Naive B cell (primary cell): Measurements from ENCODE around the gene FILIP1L. TPM values are rescaled to one million over a fixed set of nuclear protein-coding genes. Genes with fewer than 3 reads are reported as not detected.
A peak's percentile ranks its signal among the peaks of the same experiment; 100 is the strongest.

Experiments used
- ATAC-seq, 2 donors: fragments of 150-1000 bp; cut with Tn5 transposase; 2 replicates each; pipeline ENCODE4 v1.10.0; 2021; ENCODE audit warnings: low read depth in 2 of 2, mild to moderate bottlenecking in 2 of 2, moderate library complexity in 2 of 2
- DNase-seq: peaks from one replicate; pipeline ENCODE4 v3.0.0; 2022
- H3K27ac Mint-ChIP-seq, 6 donors: one replicate each; pipeline ENCODE4 v1.8.0; 2020 to 2022; ENCODE audit warnings: mild to moderate bottlenecking in 6 of 6, mixed read lengths in 6 of 6, moderate library complexity in 5 of 6, inconsistent platforms in 2 of 6
- H3K27me3 Mint-ChIP-seq, 3 donors: one replicate each; pipeline ENCODE4 v1.8.0; 2021 to 2022; ENCODE audit warnings: mixed read lengths in 3 of 3, mild to moderate bottlenecking in 1 of 3
- H3K36me3 Mint-ChIP-seq, 2 donors: one replicate each; pipeline ENCODE4 v1.8.0; 2020 to 2022; ENCODE audit warnings: mixed read lengths in 2 of 2, inconsistent platforms in 1 of 2, mild to moderate bottlenecking in 1 of 2
- H3K4me1 Mint-ChIP-seq, 3 donors: one replicate each; pipeline ENCODE4 v1.8.0; 2020 to 2022; ENCODE audit warnings: mixed read lengths in 3 of 3, inconsistent platforms in 1 of 3, mild to moderate bottlenecking in 1 of 3, moderate library complexity in 1 of 3
- H3K4me3 Mint-ChIP-seq, 8 donors: one replicate each; pipeline ENCODE4 v1.8.0; 2020 to 2022; ENCODE audit warnings: mild to moderate bottlenecking in 8 of 8, mixed read lengths in 8 of 8, moderate library complexity in 8 of 8, inconsistent platforms in 2 of 8
- H3K9me3 Mint-ChIP-seq, 7 donors: one replicate each; pipeline ENCODE4 v1.8.0; 2020 to 2022; ENCODE audit warnings: mixed read lengths in 7 of 7, mild to moderate bottlenecking in 5 of 7, inconsistent platforms in 2 of 7, moderate library complexity in 1 of 7
- polyA plus RNA-seq, 6 donors: library from polyadenylated mRNA; unstranded; fragments of 300-500 nt; fragmentation: Illumina TruSeq; gene quantifications; one replicate each; pipeline ENCODE4 v1.2.3, GENCODE V29; 2021; ENCODE audit warnings: low read depth in 6 of 6

Gene FILIP1L
- polyA plus RNA-seq, 6 donors from 2014 or later: 0.29 to 1.2 (median 0.99) TPM; not detected in 1

- Mint-ChIP-seq H3K4me3 (no peak overlapping the region), H3K4me1 (peaks cover 5 to 22% (median 8%) of the 10 kb centered on the region in 3 donors), H3K27me3 (no peaks in the 10 kb centered on the region), H3K36me3 (peaks cover 0 to 6% of the 10 kb centered on the region in 2 donors), H3K9me3 (no peaks in the 10 kb centered on the region), H3K27ac (no peak overlapping the region)
- DNase-seq (no peak), ATAC-seq (no peak)
Measured at GRCh38 chr3:99881121-99881524, 233.2 kb downstream of the FILIP1L start.

DNA sequence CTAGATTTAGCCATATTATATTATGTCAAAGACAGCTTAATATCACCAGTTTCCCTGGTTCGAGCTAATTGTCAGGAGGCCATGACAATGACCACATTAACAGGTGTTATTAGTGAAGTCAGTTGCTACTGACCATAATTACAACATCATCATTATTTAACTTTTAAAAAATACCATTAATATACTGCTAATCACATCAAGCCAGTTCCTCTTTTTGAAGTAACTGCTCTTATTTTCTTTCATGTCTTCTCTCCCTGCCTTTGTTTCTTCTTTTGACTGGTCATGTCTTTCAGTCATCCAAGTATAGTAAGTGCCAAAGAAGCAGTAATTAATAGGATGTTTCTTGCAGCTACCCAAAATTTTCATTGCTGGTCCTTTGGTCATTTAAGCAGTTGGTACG is 235.0 kb downstream of the FILIP1L start:
- Mint-ChIP-seq H3K4me1 (peaks cover 5 to 20% (median 15%) of the 10 kb centered on the region in 3 donors), H3K36me3 (no peaks in the 10 kb centered on the region), H3K27me3 (no peaks in the 10 kb centered on the region), H3K27ac (peak overlapping the region in 1 of 6 donors; percentile 40), H3K4me3 (no peak overlapping the region), H3K9me3 (no peaks in the 10 kb centered on the region)
- no peak for ATAC-seq
- no peak for DNase-seq

GRCh38 chr3:99878005-99878404 is 236.3 kb downstream of the FILIP1L start:
- H3K27ac Mint-ChIP-seq: peak overlapping the region in 3 of 6 donors; percentile 1 to 92 (median 54)
- DNase-seq (no peak), ATAC-seq (no peak)
- no peaks in the 10 kb centered on the region for H3K36me3 Mint-ChIP-seq
- H3K9me3 Mint-ChIP-seq: no peaks in the 10 kb centered on the region
- H3K4me1 Mint-ChIP-seq: peaks cover 5 to 16% (median 15%) of the 10 kb centered on the region in 3 donors
- peak overlapping the region in 1 of 8 donors; percentile 88 for H3K4me3 Mint-ChIP-seq
- no peaks in the 10 kb centered on the region for H3K27me3 Mint-ChIP-seq

DNA sequence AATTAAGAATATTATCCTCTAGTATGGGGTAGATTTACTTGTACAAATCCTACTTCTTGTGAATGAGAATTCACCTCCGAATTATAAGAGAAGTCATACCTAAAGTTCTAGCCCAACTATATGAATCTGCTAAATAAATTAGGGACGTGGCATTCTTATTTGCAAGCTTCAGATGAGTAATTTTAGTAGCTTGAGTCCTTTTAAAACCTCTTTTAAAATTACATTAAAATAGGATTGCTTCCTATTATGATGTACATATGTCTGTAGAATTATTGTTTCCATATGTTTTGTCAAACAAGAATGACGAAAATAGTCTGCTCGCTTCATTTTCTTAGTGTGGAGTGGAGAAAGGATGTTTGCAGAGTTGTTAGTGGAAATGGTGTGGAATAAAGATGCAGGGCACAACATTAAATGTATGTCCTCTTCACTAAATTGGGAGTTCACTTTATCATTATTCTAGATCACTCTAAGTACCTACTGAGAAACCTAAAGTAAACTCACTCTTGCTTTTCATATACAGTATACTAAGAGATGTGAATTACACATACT is 237.2 kb downstream of the FILIP1L start:
- ATAC-seq: no peak

DNA sequence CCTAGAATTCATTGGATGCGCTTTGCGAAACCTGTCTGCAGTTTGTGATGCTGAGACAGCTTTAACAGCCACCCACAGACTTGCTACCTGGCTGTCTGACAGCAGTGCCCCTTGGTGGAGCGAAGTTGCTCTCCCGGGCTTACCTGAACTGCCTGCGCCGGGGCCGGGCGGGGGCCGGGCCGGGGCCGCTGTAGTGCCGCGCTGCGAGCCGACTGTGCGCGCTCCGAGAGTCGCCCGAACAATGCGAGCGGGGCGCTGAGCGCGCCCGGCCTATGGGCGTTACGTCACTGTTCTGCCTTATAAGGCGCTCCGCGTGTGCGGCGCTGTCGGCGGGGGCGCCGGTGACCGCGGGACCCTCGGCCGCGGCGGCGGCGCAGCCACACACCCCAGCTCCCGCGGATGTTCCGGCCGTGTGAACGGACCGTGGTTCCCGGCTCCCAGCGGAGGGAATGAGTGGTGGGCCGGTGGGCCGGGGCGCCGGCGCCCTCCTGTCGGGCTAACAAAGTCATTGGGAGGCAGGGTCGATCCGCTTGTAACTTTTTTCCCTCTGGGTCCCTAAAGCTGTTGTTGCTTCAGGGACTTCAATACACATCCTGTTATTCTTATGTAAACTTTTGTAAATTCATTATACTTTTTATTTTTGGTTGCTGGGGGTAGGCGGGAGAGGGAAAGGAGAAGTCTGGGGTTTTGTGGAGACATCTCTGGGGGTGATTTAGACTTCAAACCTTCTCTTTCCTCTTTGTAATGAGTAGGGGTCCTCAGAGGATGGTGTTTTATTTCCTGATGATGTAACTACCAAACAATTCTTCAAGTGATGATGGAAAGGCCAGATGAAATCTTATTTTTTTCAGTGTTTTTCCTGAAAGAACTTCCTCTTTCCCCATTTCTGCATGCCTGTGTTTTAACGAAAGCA is 238.1 kb downstream of the FILIP1L start:
- Mint-ChIP-seq H3K4me1 (peaks cover 11 to 16% (median 13%) of the 10 kb centered on the region in 3 donors), H3K27ac (peak overlapping the region; percentile 73 to 97 (median 90)), H3K4me3 (peak overlapping the region; percentile 79 to 91 (median 86)), H3K9me3 (no peaks in the 10 kb centered on the region), H3K27me3 (no peaks in the 10 kb centered on the region), H3K36me3 (no peaks in the 10 kb centered on the region)
- DNase-seq: peak; percentile 75
- peak; percentile 97 for ATAC-seq

More for the DNA sequence above, 237.2 kb downstream of the FILIP1L start:
- H3K4me1 Mint-ChIP-seq: peaks cover 8 to 16% (median 15%) of the 10 kb centered on the region in 3 donors
- peak overlapping the region in 6 of 8 donors; percentile 61 to 88 (median 86) for H3K4me3 Mint-ChIP-seq
- no peaks in the 10 kb centered on the region for H3K27me3 Mint-ChIP-seq
- peak overlapping the region in 3 of 6 donors; percentile 43 to 94 (median 92) for H3K27ac Mint-ChIP-seq
- DNase-seq: no peak
- no peaks in the 10 kb centered on the region for H3K36me3 Mint-ChIP-seq
- H3K9me3 Mint-ChIP-seq: no peaks in the 10 kb centered on the region

GRCh38 chr3:99875581-99875928 is 238.7 kb downstream of the FILIP1L start:
- H3K27me3 Mint-ChIP-seq: no peaks in the 10 kb centered on the region
- H3K27ac Mint-ChIP-seq: peak overlapping the region in 3 of 6 donors; percentile 76 to 92 (median 76)
- peak; percentile 25 to 29 for ATAC-seq
- no peak for DNase-seq
- H3K4me3 Mint-ChIP-seq: peak overlapping the region; percentile 79 to 91 (median 86)
- H3K9me3 Mint-ChIP-seq: no peaks in the 10 kb centered on the region
- H3K36me3 Mint-ChIP-seq: no peaks in the 10 kb centered on the region
- peaks cover 11 to 16% (median 13%) of the 10 kb centered on the region in 3 donors for H3K4me1 Mint-ChIP-seq

- ATAC-seq (no peak), DNase-seq (no peak)
- Mint-ChIP-seq H3K27me3 (no peaks in the 10 kb centered on the region), H3K4me3 (no peak overlapping the region), H3K9me3 (no peaks in the 10 kb centered on the region), H3K27ac (no peak overlapping the region), H3K36me3 (no peaks in the 10 kb centered on the region), H3K4me1 (peaks cover 11 to 16% (median 13%) of the 10 kb centered on the region in 3 donors)
Measured at GRCh38 chr3:99874237-99875002, 239.9 kb downstream of the FILIP1L start.

DNA sequence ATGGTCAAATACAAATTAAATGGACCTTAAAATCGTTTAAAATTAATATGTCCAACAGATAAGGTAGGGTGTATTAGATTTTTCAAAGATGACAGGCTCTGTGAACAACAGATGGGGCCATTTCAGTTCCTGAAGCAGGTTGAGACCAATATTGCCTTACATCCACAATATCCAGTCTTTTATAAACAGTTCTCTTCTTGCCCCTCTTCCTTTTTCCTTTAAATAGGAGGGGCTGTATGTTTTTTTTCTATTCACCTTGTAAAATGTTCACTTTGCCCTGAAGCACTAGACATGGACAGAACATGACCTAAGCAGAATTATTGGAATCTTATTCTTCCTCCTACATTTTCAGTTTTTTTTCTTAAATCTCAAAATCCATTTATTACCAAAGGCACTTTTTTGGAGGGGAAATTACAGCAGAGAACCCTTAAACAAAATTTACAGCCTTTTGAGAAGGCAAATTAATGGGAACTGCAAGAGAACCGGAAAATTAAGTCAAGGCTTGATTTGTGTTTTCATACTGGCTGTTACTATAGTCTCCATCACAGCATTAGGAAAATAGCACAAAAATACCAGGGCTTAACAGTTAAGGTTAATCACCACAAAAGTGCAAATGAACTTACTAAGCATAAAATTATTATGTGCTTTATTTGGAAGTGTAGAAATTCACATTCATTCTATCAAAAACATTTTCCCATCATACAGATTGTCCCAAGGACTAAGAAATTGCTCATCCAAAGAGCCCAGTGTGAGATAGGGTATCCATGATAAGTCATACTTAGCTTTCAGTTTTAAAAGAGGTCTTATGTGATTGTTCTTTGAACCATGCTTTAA is 240.8 kb downstream of the FILIP1L start:
- ATAC-seq (no peak), DNase-seq (no peak)
- H3K4me3 Mint-ChIP-seq: no peak overlapping the region
- no peaks in the 10 kb centered on the region for H3K9me3 Mint-ChIP-seq
- H3K27me3 Mint-ChIP-seq: no peaks in the 10 kb centered on the region
- no peaks in the 10 kb centered on the region for H3K36me3 Mint-ChIP-seq
- H3K27ac Mint-ChIP-seq: no peak overlapping the region
- peaks cover 11 to 16% (median 13%) of the 10 kb centered on the region in 3 donors for H3K4me1 Mint-ChIP-seq

GRCh38 chr3:99872923-99873254 is 241.4 kb downstream of the FILIP1L start:
- Mint-ChIP-seq H3K9me3 (no peaks in the 10 kb centered on the region), H3K27ac (no peak overlapping the region), H3K27me3 (no peaks in the 10 kb centered on the region), H3K4me1 (peaks cover 9 to 14% (median 13%) of the 10 kb centered on the region in 3 donors), H3K36me3 (no peaks in the 10 kb centered on the region), H3K4me3 (no peak overlapping the region)
- ATAC-seq: no peak
- DNase-seq: no peak

DNA sequence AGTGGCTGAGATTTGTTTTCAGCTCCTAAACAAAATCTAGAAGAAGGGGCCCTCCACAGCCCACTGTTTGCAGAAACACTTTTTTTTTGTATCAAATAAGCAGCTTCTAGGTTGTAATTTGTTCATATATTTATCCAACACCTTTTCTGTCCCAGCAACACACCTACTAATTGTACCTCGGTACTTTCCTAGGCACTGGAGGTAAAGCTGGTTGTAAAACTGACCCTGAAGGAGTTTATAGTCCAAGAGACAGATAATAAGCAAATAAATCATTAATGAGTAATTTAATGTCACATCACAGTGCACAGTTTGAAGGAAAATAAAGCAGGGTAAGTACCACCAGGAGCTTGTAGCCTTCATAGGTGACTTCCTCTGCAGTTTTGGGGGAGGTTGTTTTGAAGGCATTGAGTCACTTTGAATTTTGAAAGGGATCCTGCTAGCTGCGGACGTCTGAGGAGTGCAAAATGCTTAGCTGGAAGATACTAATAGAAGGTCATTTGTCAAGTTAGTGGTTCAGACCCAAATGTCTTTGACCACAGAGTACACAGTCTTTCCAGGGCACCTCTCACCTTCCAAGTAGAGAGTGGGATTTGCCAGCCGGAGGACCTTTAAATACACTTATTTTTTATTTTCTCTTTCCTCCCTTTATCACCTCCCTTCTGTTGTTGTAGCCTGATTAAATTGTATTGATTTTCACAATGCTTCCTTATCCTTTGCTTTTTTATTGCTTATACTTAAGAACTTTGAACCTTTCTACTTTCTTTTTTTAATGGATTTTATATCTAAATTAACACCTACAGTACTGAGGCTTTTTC is 242.9 kb downstream of the FILIP1L start:
- H3K36me3 Mint-ChIP-seq: no peaks in the 10 kb centered on the region
- H3K27me3 Mint-ChIP-seq: no peaks in the 10 kb centered on the region
- peak overlapping the region in 1 of 6 donors; percentile 74 for H3K27ac Mint-ChIP-seq
- peaks cover 6 to 13% (median 8%) of the 10 kb centered on the region in 3 donors for H3K4me1 Mint-ChIP-seq
- H3K9me3 Mint-ChIP-seq: no peaks in the 10 kb centered on the region
- ATAC-seq (no peak), DNase-seq (no peak)
- H3K4me3 Mint-ChIP-seq: peak overlapping the region in 1 of 8 donors; percentile 30

DNA sequence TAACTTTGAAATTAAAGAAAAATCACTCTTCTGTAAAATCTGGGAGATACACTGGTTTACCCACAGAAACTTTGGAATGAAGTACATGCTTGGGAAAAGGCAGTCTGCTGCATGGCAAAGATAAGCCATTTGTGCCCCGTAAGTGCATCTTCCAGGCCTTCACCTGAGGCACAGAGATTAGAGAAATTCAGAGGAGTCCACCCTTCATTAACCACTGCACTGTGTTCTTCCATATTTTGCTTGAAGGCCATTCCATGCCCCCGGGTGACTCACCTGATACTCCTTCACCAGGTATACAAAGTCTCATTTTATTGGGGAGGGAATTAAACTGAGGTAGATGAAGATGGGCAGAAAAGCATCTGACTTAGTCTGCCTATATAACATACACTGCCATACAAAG is 243.6 kb downstream of the FILIP1L start:
- no peaks in the 10 kb centered on the region for H3K9me3 Mint-ChIP-seq
- no peaks in the 10 kb centered on the region for H3K27me3 Mint-ChIP-seq
- peak overlapping the region in 1 of 6 donors; percentile 49 for H3K27ac Mint-ChIP-seq
- no peak overlapping the region for H3K4me3 Mint-ChIP-seq
- DNase-seq: no peak
- ATAC-seq: no peak
- H3K4me1 Mint-ChIP-seq: peaks cover 10 to 14% (median 13%) of the 10 kb centered on the region in 3 donors
- no peaks in the 10 kb centered on the region for H3K36me3 Mint-ChIP-seq

- Mint-ChIP-seq H3K27me3 (no peaks in the 10 kb centered on the region), H3K27ac (no peak overlapping the region), H3K4me1 (peaks cover 8 to 14% (median 10%) of the 10 kb centered on the region in 3 donors), H3K4me3 (no peak overlapping the region), H3K36me3 (no peaks in the 10 kb centered on the region), H3K9me3 (no peaks in the 10 kb centered on the region)
- ATAC-seq (no peak), DNase-seq (no peak)
Measured at GRCh38 chr3:99869621-99870020, 244.7 kb downstream of the FILIP1L start.
